GM21447 (cell line): ENCODE measurements around the gene TMEM62.

Experiments
- ATAC-seq: cut with Tn5 transposase; IDR thresholded peaks from one replicate; pipeline ENCODE4 v1.9.1; 2021; ENCODE audit not compliant: unreplicated experiment

The TMEM62 gene

DNA sequence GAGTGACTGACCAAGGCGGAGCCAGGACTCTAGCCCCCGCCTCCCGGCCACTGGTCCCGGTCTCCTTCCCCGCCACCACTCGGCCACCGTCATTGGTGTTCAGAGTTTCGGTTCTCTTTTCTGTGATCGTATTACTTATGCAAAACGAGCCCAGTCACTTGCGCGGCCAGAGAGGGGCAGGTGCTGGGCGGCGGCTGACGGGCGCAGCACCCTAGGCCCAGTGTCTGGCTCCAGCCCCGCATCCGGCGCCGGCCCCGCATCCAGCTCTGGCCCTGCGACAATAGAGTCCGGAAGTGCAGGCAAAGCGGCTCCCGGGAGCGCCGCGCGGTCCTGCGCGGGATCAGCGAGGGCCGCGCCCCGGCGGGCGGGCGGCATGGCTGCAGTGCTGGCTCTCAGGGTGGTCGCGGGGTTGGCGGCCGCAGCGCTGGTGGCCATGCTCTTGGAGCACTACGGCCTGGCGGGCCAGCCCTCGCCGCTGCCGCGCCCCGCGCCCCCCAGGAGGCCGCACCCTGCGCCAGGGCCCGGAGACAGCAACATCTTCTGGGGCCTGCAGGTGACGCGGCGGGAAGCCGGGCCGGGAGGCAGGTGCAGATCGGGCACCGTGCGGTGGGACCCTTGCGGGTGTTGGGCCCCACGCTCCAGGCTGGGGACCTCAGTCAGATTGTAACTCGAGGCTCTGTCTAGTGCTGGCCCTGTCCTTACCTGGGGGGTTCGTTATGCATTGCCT lies at the start of gene TMEM62:
TSS of gene TMEM62 (plus strand) at position 157 of the 727 bp plus-strand sequence. CDS start at position 374, 217 bp downstream.
- peak; percentile 94 for ATAC-seq

DNA sequence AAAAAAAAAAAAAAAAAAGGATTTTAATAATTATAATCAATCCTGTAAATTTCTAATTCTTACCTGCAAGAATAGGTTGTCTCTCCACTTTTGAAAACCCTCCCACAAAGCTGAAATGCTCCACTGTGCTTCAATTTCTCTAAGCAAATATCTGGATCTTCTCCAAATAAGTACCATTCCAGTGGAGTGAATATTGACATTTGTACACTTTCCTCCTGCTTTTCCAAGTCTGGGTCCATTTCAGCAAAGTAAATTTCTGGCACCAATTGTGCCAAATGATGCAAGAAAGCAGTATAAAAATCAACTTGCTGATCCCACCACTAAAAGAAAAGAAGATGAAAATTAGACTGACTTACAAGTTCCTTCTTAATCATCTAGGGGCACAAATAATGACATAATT lies 47.5 kb upstream of the TMEM62 start:
- no peak for ATAC-seq

DNA sequence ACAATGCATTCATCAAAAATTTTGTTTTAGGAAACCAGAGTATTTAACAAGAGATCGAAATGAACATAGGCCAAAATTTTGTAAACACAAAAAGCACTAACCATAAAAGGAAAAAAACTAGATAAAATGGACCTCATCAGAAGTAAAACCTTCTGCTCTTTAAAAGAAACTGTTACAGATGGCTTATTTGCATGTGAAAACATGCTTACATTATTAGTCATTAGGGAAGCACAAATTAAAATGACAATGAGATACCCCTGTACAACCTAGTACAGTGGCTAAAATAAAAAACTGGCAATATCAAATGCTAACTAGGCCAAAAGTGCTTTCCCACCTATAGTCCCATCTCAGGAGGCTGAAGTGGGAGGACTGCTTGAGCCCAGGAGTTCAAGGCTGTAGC lies 46.8 kb upstream of the TMEM62 start:
- no peak for ATAC-seq

DNA sequence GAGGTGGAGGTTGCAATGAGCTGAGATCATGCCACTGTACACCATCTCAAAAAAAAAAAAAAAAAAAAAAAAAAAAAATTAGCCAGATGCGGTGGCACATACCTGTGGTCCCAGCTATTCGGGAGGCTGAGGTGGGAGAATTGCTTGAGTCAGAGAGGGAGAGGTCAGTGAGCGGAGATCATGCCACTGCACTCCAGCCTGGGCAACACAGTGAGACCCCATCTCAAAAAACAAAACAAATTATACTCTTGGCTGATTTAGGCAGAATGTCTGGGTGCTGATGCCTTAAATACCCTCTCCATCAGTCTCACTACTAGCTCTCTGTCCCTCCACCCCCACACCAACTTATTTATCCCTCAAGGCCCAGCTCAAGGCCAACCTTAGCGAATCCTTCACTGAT lies 41.5 kb upstream of the TMEM62 start:
- ATAC-seq = no peak

DNA sequence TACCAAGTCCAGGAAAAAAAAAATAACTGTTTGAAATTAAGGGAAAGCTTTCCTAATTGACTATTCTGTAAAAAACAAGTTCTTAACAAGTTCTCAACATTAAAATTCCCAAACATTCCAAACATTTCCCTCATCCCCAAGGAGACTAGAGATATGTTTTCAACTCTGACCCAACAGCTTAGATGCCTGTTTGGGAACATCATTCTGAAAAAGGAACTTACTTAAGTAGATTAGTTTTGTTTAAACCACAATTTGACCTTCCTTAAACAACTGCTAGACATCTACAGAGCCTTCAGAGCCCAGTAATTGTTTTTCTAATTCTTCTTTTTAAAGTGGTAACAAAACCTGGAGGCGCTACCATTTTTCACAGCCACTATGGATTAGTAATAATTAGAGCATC lies 40.4 kb upstream of the TMEM62 start:
- no peak for ATAC-seq

DNA sequence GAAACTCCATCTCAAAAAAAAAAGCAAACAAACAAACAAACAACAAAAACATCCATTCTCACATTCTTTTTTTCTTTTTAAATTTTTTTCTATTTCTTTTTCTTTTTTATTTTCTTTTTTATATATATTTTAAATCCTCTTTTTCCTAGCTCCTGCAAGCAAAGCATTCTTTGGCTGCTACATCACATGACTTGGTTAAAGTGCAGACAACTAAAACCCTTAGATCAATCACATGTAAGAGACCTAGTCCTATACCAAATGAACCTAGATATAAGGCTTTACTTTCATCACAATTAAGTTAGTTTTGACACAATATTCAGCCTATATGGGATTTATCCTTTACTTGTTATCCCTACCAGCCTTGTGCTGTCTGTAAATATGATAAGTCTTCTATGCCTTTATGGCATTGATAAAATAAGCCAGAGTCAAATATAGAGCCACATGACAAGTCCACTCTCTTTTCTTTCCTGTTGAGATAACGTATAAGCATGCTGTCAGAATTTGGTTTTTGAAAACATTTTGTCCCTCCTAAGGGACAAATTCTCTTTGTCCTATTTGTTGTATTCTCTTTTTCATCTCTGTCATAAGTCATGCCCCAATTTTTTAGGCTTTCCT lies 38.9 kb upstream of the TMEM62 start:
- ATAC-seq = no peak

DNA sequence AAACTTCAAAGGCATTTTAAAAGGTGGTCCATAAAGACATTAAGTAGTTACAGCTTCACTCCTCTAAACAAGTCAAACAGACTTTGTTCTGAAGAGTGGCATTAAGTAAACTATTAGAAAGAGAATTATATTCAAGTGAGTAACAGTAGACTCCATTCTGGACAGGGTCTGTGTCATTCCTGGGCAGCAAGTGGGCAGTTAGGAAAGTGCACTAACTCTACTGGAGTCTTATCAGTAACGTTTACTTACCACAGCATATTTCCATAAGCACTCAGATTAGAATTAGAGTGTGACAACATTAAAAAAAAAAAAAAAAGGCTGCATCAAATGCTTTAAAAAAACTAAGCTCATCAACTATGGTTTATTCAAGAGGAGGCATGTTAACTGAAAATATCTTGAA lies 38.1 kb upstream of the TMEM62 start:
- no peak for ATAC-seq

DNA sequence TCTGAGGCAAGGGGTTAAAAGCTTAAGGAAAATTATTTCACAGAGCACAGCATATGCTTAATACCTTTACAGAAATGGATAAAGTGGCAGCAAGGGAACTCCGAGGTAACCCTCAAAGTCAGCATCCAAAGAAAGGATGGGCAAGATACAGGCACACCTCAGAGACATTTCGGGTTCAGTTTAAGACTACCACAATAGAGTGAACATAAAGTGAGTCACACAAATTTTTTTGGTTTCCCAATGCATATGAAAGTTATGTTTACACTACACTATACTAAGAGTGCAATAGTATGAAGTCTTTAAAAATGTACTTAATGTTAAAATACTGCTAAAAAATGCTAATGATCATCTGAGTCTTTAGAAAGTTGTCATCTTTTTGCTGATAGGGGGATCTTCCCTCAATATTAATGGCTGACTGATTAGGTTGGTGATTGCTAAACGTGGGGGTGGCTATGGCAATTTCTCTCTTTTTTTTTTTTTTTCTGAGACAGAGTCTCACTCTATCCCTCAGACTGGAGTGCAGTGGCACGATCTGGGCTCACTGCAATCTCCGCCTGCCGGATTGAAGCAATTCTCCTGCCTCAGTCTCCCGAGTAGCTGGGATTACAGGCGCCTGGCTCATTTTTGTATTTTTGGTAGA lies 37.6 kb upstream of the TMEM62 start:
- no peak for ATAC-seq

DNA sequence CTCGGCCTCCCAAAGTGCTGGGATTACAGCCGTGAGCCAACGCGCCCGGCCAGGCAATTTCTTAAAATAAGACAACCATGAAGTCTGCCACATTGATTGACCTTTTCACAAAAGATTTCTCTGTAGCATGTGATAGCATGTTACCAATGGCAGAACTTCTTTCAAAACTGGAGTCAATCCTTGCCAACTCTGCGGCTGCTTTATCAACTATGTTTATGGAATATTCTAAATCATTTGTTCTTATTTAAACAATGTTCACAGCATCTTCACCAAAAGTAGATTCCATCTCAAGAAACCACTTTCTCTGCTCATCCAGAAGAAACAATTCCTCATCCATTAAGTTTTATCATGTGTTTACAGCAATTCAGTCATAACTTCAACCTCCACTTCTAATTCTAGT lies 37.0 kb upstream of the TMEM62 start:
- no peak for ATAC-seq

DNA sequence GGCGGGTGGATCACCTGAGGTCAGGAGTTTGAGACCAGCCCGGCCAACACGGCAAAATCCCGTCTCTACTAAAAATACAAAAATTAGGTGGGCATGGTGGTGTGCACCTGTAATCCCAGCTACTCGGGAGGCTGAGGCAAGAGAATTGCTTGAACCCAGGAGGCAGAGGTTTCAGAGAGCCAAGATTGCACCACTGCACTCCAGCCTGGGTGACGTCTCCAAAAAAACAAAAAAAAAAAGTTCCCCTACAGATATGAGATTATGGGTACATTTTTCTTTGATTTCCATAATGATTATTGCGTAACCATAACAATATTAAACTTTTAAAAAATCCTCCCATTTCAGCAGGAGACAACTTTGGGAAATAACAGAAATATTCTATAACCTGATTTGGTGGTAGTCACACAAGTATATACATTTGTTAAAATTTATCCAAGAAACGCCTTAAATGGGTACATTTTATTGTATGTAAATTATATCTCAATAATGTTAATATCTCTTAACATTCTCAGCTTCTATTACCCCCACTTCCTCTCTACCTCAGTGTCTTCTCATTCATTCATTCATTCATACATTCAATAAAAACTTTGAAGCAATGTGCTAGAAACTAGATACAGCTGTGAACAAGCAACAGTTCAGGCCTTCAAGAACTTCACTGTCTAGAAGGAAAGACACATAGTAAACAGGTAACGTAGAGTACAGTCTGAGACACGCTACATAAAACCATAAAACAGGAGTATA lies 34.1 kb upstream of the TMEM62 start:
- no peak for ATAC-seq

DNA sequence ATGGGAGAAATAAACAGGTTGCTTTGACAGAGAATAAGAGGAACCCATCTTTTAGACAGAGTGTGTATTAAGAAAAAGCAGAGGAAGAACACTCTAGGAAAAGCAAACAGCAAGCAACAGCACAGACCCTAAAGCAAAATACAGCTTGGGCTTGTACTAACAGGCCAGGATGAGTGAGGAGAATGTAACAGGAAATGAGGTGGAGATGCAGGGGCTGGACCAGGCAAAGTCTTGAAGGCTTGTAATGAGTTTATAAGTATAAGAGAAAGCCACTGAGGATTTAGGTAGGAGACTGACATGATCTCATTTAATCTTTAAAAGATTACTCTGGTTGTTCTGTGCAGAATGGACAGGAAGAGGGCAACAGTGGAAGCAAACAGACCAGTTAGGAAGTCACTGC lies 32.4 kb upstream of the TMEM62 start:
- no peak for ATAC-seq

DNA sequence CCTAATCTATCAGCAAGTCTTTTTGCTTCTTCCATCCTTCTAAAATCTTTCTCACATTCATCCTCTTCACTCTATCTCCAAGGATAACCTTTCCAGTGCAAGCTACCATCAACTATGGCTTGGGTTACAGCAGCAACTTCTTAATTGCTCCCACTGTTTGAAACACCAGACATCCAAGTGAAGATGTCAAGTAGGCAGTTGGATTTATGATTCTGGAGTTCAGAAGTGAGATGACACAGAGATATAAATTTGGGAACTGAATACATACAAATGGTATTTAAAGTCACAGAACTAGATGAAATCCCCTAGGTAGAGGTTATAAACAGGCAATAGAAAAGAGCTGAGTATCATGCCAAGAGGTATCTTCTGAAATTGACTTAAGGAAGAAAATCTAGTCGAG lies 31.2 kb upstream of the TMEM62 start:
- no peak for ATAC-seq

DNA sequence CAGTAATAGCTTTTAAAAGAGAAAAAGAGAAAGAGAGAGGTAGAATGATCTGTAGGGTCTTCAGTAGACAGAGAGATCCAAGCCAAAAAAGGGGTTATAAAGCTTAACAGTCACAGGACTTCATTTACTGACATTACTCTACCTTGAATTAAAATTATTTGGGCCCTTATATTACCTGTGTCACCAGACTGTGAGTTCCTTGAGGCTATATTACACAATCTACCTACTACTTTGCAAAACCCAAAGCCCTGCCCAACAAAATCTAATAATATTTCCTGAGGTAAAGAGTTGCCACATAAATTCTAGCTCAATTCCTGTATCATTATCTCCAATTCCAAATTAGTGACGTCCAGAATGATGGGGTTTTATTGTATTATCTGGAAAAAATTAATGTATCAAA lies 29.5 kb upstream of the TMEM62 start:
- no peak for ATAC-seq

DNA sequence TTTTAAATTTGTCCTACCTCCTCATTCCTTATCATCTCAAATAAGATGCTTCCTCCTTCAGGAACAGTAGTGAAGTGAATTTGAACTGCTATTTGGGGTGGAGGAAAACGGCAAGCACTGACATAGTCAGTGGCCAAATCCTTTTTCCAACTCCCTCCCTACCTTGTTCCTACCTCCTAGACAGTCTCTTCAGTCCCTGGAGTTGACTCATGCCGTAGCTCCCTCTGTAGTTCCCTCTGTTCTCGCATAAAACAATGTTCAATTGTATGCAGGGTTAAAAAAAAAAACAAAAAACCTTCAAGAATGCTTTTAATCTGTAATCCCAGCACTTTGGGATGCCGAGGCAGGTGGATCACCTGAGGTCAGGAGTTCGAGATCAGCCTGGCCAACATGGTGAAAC lies 29.0 kb upstream of the TMEM62 start:
- ATAC-seq = no peak

DNA sequence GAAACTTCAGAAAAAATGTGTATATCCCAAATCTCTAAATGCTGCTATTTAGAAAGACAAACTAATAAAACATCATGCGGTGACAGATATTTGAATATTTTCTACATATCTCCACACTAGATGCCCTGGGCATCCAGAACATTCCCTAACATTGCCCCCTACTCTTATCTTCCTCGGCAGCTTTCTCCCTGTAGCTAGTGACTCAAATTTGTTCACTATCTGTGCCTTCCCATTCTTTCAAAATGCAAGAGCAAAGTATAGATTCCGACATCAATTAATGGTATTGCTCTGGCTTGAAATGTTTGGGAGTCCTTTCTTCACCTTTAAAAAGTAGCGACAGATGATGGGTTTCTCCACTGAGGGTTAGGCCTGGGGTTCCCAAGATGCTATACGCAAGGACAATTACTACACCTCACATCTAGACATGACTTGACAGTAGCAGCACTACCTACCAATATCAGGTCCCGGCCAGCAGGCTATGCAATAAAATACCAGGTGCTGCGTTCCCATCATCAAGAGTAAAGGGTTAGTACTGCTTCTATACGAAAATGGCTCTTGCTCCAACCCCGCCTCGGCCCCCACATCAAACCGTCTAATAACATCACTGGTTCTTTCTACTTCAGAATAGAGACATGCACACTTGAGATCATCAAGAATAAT lies 28.2 kb upstream of the TMEM62 start:
- peak; percentile 29 for ATAC-seq

DNA sequence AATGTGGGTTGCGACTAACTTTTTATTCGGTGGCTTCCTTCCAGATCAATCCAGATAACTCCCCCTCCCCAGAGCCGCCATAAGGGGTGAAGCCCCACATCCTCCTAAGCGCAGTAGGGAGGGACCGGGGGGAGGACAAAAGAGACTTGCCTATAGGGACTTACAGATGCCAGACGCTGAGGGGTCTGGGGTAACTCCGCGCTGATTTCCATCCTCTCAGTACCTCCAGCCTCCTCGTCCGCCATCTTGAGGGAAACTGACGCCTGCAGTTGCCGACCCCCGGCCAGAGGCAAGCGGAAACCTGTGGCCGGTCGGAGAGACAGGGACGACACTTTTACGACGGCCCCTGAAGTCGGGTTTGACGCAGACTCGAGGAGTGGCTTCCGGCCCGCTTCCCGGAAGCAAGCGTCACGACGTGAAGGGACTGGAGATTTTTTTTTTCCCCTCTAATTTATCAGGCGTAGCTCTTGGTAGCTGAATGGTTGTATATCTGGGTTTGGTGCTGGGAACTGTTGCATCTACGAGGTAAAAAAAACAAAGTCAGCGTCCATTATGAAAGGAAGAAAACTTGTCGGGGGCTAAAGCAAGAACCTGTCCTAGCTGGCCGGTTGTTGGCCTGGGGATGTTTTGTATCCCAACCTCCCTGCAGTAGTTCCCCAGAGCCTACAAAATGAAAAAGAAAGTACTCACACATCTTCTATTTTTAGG lies 27.5 kb upstream of the TMEM62 start, which contains the start of gene UBR1:
TSS of gene UBR1 (minus strand) at position 261 of the 708 bp plus-strand sequence. CDS start at position 245, 16 bp downstream.
- peak; percentile 88 for ATAC-seq

DNA sequence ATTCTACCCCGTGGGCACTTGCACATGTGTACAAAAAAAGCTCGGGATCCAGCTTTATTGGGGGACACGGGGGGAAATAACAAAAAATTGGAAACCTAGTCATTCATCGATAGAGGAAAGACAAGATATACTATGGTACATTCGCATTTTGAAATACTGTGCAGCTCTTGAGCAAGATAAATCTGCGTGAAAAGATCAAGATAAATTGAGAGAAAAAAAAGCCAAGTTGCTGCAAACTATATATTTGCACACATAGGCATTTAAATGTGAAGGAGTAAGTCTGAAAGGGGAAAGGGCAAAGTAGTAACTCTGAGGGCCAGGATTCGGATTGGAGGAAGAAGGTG lies 26.9 kb upstream of the TMEM62 start:
- no peak for ATAC-seq

DNA sequence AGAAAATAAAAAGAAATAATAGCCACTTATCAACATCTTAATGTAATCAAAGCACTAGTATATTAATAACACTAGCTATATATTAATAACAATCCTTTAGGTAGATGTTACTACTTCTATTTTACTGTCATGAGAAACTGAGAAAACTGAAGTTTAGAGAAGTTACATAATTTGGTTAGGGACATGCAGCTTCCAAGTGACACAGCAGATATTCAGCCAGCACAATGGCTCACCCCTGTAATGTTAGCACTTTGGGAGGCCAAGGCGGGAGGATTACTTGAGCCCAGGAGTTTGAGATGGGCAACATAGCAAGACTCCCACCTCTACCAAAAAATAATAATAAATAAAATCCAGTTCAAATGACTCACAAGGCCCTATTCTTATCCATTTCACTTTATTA lies 25.6 kb upstream of the TMEM62 start:
- ATAC-seq = no peak

DNA sequence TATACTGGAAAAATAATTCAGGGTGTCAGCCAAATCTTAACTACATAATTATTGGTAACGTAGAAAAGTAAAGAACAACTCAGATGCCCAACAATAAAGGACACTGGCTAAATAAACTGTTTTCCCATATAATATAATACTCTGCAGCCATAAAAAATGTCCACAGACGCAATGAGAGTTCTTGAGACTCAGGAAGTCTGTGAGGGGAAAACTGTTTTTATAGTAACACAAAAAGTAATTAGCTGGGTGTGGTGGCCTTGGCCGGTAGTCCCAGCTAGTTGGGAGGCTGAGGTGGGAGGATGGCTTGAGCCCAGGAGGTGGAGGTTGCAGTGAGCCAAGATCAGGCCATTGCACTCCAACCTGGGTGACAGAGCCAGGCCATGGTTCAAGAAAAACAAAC lies 22.0 kb upstream of the TMEM62 start:
- ATAC-seq = no peak

DNA sequence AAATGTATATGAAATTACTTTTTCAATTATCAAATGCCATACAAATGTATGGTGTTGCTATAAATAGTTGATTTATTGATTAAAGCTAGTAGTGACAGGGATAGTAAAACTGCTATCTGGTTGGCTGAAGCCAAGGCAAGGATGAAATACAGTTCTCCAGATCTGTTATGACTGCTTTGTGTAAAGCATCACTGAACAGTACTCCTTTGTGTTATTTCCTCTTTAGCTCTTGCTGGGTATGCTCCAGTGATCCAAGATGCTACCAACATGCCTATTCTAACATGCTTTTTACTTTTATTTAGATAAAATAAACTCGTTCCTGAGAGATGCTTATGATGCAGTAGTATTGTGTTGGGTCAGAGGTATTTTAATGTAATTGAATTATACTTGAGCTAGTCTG lies 15.1 kb upstream of the TMEM62 start:
- peak; percentile 51 for ATAC-seq

DNA sequence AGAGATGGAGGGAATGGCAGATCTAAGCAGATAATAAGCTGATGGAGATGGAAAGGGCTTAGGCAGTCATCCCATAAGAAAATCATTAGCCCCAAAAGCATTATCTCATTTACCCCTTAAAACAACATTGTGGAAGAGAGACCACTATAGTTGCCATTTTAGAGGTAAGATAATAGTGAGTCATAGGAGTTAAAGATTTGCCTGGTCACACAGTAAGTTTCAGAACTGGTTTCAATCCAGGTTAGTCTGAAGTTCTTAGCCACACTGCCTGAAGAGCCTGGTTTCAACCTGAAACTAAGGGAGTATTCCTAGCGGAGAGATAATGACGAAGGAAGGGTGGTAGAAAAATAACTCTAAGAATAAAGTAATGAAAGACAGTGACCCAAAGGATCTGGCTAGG lies 14.6 kb upstream of the TMEM62 start:
- no peak for ATAC-seq
